ENCODE results near the gene NKX2-2. TPM values are rescaled to one million over a fixed set of nuclear protein-coding genes. Genes with fewer than 3 reads are reported as not detected.

The NKX2-2 gene
- total and polyA plus RNA-seq, 11 donors = 0.19 TPM; not detected in 10

DNA sequence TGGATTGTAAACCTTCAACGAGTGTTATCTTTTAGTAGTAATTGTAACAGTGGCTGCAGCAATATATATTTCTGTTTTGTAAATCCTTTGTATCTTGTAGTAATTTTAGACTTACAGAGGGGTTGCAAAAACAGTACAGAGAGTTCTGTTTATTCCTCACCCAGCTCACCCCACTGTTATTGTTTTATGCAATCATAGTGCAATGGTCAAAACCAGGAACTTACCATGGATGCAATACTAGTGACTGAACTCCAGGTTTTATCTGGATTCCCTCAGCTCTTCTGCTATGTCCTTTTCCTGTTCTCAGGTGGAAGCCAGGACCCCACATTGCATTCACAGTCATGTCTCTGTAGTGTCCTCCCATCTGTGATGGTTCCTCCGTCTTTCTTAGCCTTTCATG lies 42.5 kb upstream of the NKX2-2 start:
- peaks cover 0 to 6% (median 0%) of the 10 kb centered on the region in 12 donors for H3K9me3 ChIP-seq
- no peak overlapping the region for H3K27ac ChIP-seq
- intact Hi-C loops (cut with DNase I) = no loop called here
- H3K27me3 ChIP-seq = peaks cover 0 to 53% (median 4%) of the 10 kb centered on the region in 9 donors
- no peak overlapping the region for H3K4me3 ChIP-seq
- H3K36me3 ChIP-seq = no peaks in the 10 kb centered on the region
- no peaks in the 10 kb centered on the region for H3K4me1 ChIP-seq
- WGBS, 4 donors = 74 to 83% (median 77%) methylated on average over 2 of the region's 2 CpGs
- no peak for ATAC-seq
- TF ChIP-seq, protein P1, sequence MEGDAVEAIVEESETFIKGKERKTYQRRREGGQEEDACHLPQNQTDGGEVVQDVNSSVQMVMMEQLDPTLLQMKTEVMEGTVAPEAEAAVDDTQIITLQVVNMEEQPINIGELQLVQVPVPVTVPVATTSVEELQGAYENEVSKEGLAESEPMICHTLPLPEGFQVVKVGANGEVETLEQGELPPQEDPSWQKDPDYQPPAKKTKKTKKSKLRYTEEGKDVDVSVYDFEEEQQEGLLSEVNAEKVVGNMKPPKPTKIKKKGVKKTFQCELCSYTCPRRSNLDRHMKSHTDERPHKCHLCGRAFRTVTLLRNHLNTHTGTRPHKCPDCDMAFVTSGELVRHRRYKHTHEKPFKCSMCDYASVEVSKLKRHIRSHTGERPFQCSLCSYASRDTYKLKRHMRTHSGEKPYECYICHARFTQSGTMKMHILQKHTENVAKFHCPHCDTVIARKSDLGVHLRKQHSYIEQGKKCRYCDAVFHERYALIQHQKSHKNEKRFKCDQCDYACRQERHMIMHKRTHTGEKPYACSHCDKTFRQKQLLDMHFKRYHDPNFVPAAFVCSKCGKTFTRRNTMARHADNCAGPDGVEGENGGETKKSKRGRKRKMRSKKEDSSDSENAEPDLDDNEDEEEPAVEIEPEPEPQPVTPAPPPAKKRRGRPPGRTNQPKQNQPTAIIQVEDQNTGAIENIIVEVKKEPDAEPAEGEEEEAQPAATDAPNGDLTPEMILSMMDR (IDR thresholded peaks at IDR 0.05) = no peak
- DNase-seq = no peak

DNA sequence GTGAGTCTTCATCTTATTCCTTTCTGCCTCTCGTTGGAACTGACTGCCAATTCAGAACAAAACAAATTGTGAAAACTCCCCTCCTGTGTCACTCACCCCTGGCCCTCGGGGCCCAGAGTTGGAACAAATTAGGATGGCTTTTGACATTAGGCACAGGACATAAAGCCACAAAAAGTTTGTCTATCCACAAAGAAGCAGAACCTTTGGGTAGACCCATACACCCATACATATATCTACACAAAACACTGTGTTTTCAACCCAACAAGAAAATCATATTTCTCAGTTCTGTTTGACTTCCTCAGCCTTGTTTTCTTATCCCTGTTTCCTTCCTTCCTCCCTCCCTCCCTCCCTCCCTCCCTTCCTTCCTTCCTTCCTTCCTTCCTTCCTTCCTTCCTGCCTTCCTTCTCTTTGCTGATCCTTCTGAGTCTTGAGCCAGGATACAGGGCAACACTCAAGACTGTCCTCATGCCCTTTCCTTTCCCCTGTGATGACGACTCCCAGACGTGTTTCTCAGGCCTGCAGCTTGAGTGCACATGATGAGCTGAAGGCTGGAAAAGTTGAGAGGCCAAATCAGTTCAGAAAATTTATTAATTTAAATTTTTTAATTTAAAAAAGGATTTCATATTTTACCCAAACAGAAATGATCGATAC lies 41.7 kb upstream of the NKX2-2 start:
- Histone ChIP-seq H3K9me3 (peaks cover 0 to 6% (median 0%) of the 10 kb centered on the region in 12 donors), H3K4me3 (no peak overlapping the region), H3K27ac (no peak overlapping the region), H3K4me1 (no peaks in the 10 kb centered on the region), H3K27me3 (peaks cover 0 to 45% (median 4%) of the 10 kb centered on the region in 9 donors), H3K36me3 (no peaks in the 10 kb centered on the region)
- no peak for DNase-seq
- WGBS, 4 donors = 58 to 60% (median 58%) methylated on average over 5 of the region's 5 CpGs
- no peak for ATAC-seq
- intact Hi-C loops (cut with DNase I) = no loop called here
- no peak for TF ChIP-seq POLR2A (IDR thresholded peaks at IDR 0.05)
- TF ChIP-seq, protein P1 (IDR thresholded peaks at IDR 0.05) = no peak

DNA sequence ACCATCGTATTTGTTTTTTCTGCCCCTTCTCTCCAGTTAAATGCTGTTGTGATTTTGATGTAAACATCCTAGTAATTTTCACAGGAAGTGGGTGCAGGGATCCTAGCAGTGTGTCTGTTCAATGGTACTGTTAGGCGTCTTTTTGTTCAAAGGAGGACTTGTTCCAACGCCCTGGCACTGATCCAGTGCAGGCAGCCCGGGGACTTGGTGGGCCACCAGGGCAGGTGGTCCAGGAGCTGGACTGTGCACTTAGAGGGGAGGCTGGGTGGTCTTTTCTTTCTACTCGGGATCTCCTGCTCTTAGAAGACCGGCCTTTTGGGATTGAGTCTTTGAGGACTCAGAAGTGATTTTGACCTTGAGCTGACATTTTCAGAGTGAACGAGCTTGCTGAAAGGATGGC lies 41.1 kb upstream of the NKX2-2 start:
- 59 to 70% (median 64%) methylated on average over 7 of the region's 7 CpGs for WGBS, 4 donors
- H3K27me3 ChIP-seq = peaks cover 0 to 40% (median 4%) of the 10 kb centered on the region in 9 donors
- ATAC-seq (no peak), DNase-seq (no peak)
- TF ChIP-seq, protein P1 (IDR thresholded peaks at IDR 0.05) = no peak
- TF ChIP-seq POLR2A (IDR thresholded peaks at IDR 0.05) = no peak
- no peak overlapping the region for H3K4me3 ChIP-seq
- intact Hi-C loops (cut with DNase I) = no loop called here
- H3K9me3 ChIP-seq = peaks cover 0 to 6% (median 0%) of the 10 kb centered on the region in 12 donors
- H3K27ac ChIP-seq = no peak overlapping the region
- H3K4me1 ChIP-seq = no peaks in the 10 kb centered on the region
- H3K36me3 ChIP-seq = no peaks in the 10 kb centered on the region

DNA sequence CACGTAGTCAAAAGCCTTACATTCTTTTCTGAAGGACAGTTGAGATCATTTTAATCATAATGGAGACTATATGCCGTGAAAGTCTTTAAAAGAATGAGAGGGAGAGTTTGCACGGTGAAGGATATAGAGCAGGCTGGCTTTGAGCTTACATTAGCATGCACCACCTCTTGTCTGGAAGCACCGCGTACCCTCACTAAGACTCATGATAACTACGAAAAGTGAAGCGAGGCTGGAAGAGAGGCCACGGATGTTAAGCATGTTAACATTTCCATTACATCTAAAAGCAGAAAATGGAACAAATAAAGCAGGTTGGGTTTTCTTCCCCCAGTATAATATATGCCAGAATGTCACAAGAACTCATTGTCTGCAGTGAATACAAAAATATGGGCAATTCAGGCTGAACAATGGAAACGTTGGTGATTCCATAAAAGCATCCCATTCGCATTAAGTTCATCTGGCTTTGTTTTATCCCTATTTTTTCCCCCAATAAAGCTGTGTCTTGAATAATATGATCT lies 40.6 kb upstream of the NKX2-2 start:
- no peak for ATAC-seq
- Histone ChIP-seq H3K4me1 (no peaks in the 10 kb centered on the region), H3K27me3 (peaks cover 0 to 44% (median 4%) of the 10 kb centered on the region in 9 donors), H3K9me3 (peaks cover 0 to 6% (median 0%) of the 10 kb centered on the region in 12 donors), H3K4me3 (no peak overlapping the region), H3K36me3 (no peaks in the 10 kb centered on the region), H3K27ac (no peak overlapping the region)
- no peak for TF ChIP-seq POLR2A (IDR thresholded peaks at IDR 0.05)
- intact Hi-C loops (cut with DNase I) = no loop called here
- 70 to 76% (median 75%) methylated on average over 10 of the region's 10 CpGs for WGBS, 4 donors
- DNase-seq = no peak
